Progenitor cell of endocrine pancreas (in vitro differentiated cells): ENCODE measurements around the gene PVR. TPM values are rescaled to one million over a fixed set of nuclear protein-coding genes. Genes with fewer than 3 reads are reported as not detected.

Source experiments
- DNase-seq: peaks from one replicate; pipeline ENCODE4 v3.0.0; 2021; ENCODE audit warnings: low spot score; ENCODE audit not compliant: unreplicated experiment
- H3K27ac Mint-ChIP-seq: 2 replicates; pipeline ENCODE4 v1.8.0; 2021; ENCODE audit warnings: mild to moderate bottlenecking, moderate library complexity, mixed read lengths
- H3K27me3 Mint-ChIP-seq: 2 replicates; pipeline ENCODE4 v1.8.0; 2021; ENCODE audit warnings: mixed read lengths
- H3K36me3 Mint-ChIP-seq: 2 replicates; pipeline ENCODE4 v1.8.0; 2022; ENCODE audit warnings: mixed read lengths; ENCODE audit not compliant: insufficient read depth
- H3K4me1 Mint-ChIP-seq: 2 replicates; pipeline ENCODE4 v1.8.0; 2021; ENCODE audit warnings: low read depth, mixed read lengths
- H3K4me3 Mint-ChIP-seq: 2 replicates; pipeline ENCODE4 v1.8.0; 2021; ENCODE audit warnings: low read depth, mild to moderate bottlenecking, moderate library complexity, mixed read lengths
- H3K9me3 Mint-ChIP-seq: 2 replicates; pipeline ENCODE4 v1.8.0; 2021; ENCODE audit warnings: low read depth, mixed read lengths
- CTCF ChIP-seq: fragments of 200-600 bp; sonication (generic); IDR thresholded peaks from one replicate; pipeline ENCODE4 v1.5.0; 2021; ENCODE audit warnings: antibody characterized with exemption, mild to moderate bottlenecking; ENCODE audit not compliant: unreplicated experiment
- total RNA-seq: library from RNA; stranded (reverse); gene quantifications from 2 replicates; pipeline ENCODE4 v1.2.1, GENCODE V29; 2021

PVR gene
- total RNA-seq, 1 donor from 2014 or later: 61.2 TPM

GRCh38 chr19:44657211-44657921 lies 13.7 kb downstream of the PVR start:
- peaks cover 41% of the 10 kb centered on the region for H3K36me3 Mint-ChIP-seq
- DNase-seq: peak; percentile 70
- no peaks in the 10 kb centered on the region for H3K9me3 Mint-ChIP-seq
- H3K4me3 Mint-ChIP-seq: no peak overlapping the region
- peaks cover 3% of the 10 kb centered on the region for H3K4me1 Mint-ChIP-seq
- H3K27ac Mint-ChIP-seq: peak overlapping the region; percentile 73
- H3K27me3 Mint-ChIP-seq: no peaks in the 10 kb centered on the region
- peak; percentile 92 for TF ChIP-seq CTCF

GRCh38 chr19:44658069-44658733 lies 14.5 kb downstream of the PVR start:
- H3K4me1 Mint-ChIP-seq: peaks cover 3% of the 10 kb centered on the region
- no peaks in the 10 kb centered on the region for H3K9me3 Mint-ChIP-seq
- no peak for DNase-seq
- no peak for TF ChIP-seq CTCF
- H3K27me3 Mint-ChIP-seq: no peaks in the 10 kb centered on the region
- no peak overlapping the region for H3K4me3 Mint-ChIP-seq
- H3K27ac Mint-ChIP-seq: no peak overlapping the region
- peaks cover 41% of the 10 kb centered on the region for H3K36me3 Mint-ChIP-seq

- H3K4me3 Mint-ChIP-seq: no peak overlapping the region
- H3K4me1 Mint-ChIP-seq: peaks cover 3% of the 10 kb centered on the region
- H3K36me3 Mint-ChIP-seq: peaks cover 37% of the 10 kb centered on the region
- DNase-seq: no peak
- no peaks in the 10 kb centered on the region for H3K27me3 Mint-ChIP-seq
- no peak overlapping the region for H3K27ac Mint-ChIP-seq
- no peaks in the 10 kb centered on the region for H3K9me3 Mint-ChIP-seq
- no peak for TF ChIP-seq CTCF
These were observed 16.4 kb downstream of the PVR start for GRCh38 chr19:44660081-44660480.

GRCh38 chr19:44661205-44661604 lies 17.5 kb downstream of the PVR start:
- DNase-seq: no peak
- no peaks in the 10 kb centered on the region for H3K27me3 Mint-ChIP-seq
- H3K4me1 Mint-ChIP-seq: peaks cover 3% of the 10 kb centered on the region
- H3K36me3 Mint-ChIP-seq: peaks cover 32% of the 10 kb centered on the region
- H3K9me3 Mint-ChIP-seq: no peaks in the 10 kb centered on the region
- no peak for TF ChIP-seq CTCF
- no peak overlapping the region for H3K27ac Mint-ChIP-seq
- H3K4me3 Mint-ChIP-seq: no peak overlapping the region

- no peak for TF ChIP-seq CTCF
- no peaks in the 10 kb centered on the region for H3K9me3 Mint-ChIP-seq
- H3K4me3 Mint-ChIP-seq: no peak overlapping the region
- no peak for DNase-seq
- H3K27ac Mint-ChIP-seq: no peak overlapping the region
- H3K36me3 Mint-ChIP-seq: peaks cover 29% of the 10 kb centered on the region
- H3K27me3 Mint-ChIP-seq: no peaks in the 10 kb centered on the region
- H3K4me1 Mint-ChIP-seq: peaks cover 2% of the 10 kb centered on the region
These were observed 18.2 kb downstream of the PVR start for GRCh38 chr19:44661904-44662303.
